ENCODE data around the gene CD1B.
"Not testable (repeated sequence)": the region's sequence is repeated elsewhere in the genome, so short reads cannot be mapped to it uniquely, and the experiment has no call there.

DNA sequence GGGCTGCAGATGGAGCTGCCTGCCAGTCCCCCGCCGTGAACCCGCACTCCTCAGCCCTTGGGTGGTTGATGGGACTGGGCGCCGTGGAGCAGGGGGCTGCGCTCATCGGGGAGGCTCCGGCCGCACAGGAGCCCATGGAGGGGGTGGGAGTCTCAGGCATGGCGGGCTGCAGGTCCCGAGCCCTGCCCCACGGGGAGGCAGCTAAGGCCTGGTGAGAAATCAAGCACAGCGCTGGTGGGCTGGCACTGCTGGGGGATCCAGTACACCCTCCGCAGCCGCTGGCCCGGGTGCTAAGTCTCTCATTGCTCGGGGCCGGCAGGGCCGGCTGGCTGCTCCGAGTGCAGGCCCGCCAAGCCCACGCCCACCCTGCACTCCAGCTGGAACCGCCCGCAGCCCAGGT, 17.6 kb upstream of the CD1B start:
- TF ChIP-seq, protein P1, sequence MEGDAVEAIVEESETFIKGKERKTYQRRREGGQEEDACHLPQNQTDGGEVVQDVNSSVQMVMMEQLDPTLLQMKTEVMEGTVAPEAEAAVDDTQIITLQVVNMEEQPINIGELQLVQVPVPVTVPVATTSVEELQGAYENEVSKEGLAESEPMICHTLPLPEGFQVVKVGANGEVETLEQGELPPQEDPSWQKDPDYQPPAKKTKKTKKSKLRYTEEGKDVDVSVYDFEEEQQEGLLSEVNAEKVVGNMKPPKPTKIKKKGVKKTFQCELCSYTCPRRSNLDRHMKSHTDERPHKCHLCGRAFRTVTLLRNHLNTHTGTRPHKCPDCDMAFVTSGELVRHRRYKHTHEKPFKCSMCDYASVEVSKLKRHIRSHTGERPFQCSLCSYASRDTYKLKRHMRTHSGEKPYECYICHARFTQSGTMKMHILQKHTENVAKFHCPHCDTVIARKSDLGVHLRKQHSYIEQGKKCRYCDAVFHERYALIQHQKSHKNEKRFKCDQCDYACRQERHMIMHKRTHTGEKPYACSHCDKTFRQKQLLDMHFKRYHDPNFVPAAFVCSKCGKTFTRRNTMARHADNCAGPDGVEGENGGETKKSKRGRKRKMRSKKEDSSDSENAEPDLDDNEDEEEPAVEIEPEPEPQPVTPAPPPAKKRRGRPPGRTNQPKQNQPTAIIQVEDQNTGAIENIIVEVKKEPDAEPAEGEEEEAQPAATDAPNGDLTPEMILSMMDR (conservative IDR thresholded peaks at IDR 0.05; ENCODE audit: low read length) = not testable (repeated sequence)
- not testable (repeated sequence) for TF ChIP-seq EZH2phosphoT487 (IDR thresholded peaks at IDR 0.05; ENCODE audit: borderline replicate concordance)
